NOMO-1 (cell line): ENCODE data around the gene ABCA1.
"Not testable (repeated sequence)": the region's sequence is repeated elsewhere in the genome, so short reads cannot be mapped to it uniquely, and the experiment has no call there.

Source experiments
- DNase-seq, 2 experiments: peaks; one replicate each; lab custom pipeline; 2025; ENCODE audit not compliant: unreplicated experiment in 2 of 2; lab: John Stamatoyannopoulos, UW

ABCA1 gene, protein sequence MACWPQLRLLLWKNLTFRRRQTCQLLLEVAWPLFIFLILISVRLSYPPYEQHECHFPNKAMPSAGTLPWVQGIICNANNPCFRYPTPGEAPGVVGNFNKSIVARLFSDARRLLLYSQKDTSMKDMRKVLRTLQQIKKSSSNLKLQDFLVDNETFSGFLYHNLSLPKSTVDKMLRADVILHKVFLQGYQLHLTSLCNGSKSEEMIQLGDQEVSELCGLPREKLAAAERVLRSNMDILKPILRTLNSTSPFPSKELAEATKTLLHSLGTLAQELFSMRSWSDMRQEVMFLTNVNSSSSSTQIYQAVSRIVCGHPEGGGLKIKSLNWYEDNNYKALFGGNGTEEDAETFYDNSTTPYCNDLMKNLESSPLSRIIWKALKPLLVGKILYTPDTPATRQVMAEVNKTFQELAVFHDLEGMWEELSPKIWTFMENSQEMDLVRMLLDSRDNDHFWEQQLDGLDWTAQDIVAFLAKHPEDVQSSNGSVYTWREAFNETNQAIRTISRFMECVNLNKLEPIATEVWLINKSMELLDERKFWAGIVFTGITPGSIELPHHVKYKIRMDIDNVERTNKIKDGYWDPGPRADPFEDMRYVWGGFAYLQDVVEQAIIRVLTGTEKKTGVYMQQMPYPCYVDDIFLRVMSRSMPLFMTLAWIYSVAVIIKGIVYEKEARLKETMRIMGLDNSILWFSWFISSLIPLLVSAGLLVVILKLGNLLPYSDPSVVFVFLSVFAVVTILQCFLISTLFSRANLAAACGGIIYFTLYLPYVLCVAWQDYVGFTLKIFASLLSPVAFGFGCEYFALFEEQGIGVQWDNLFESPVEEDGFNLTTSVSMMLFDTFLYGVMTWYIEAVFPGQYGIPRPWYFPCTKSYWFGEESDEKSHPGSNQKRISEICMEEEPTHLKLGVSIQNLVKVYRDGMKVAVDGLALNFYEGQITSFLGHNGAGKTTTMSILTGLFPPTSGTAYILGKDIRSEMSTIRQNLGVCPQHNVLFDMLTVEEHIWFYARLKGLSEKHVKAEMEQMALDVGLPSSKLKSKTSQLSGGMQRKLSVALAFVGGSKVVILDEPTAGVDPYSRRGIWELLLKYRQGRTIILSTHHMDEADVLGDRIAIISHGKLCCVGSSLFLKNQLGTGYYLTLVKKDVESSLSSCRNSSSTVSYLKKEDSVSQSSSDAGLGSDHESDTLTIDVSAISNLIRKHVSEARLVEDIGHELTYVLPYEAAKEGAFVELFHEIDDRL (N-terminal part only)

DNA sequence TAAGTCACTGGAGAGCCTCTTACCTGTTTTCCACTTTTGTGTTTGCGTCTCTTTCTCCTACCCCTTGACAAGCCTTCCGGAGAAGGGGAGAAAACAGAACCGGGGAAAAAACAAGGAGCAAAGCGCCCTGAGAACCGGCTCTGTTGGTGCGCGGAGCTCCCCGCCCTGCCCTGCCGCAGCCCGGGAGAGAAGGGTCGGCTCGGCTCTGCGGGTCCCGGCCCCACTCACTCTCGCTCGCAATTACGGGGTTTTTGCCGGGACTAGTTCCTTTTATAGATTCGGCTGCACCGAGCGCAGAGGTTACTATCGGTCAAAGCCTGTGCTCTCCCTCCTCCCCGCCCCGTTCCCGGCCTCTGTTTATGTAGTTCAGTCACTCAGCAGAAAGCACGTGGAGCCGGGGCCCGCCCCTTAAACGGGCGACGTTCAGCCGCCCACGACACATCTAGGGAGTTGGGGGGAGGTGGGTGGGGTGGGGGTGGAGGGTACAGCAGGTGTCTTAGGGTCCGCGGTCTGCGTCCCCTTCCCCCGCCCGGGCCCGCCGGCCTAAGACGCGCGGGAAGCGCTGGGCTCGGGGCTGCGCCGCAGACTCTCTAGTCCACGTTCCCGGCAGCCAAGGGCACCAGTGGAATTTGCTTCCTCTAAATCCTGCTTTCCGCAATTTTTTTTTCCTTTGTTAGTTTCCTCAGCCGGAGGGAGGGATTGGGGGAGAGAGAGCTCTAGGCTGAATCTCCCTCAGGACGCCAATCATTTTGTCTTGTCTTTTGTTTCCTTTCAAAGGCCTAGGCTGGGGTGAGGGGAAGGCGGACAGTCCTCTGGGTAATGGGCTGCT is at the start of gene ABCA1:
ABCA1 (minus strand) TSS at position 244 of the 829 bp plus-strand sequence. CDS start 24,476 bp downstream, outside the sequence.
- peak; percentile 52 to 65 for DNase-seq

DNA sequence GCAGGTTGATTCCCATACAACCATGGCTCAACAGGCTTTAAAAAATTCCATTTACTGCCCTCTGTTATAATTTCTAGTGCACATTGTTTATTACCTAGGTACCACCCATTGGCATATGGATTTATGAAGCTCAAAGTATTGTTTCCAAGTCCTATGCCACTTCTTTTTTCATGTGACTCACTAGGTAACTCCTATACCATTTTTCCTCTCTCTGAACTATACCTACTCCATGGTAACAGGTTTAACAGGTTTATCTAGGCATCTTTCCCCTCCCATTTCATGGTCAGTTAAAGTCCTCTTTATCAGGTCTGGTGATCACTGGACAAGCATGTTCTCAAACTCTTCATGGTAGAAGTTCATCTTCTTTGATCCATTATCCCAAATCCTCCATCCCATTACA is 49.6 kb upstream of the ABCA1 start:
- no peak for DNase-seq

DNA sequence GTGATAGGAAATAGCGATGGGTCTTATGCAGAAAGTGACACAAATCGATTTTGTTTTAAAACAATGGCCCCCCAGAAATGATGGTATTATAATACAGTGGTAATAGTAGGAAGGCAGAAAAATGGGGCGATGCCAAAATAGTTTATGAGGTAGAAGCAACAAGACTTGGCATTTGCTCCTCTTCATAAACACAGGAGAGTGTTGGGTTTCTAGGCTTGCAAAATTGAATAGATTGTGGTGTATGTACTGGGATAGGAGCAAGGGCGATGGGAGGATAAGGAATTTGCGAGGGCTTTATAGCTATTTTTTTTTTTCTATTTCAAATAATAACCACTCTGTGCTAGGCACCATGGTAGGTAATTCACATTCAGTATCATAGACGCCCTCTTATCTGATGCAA is 49.2 kb upstream of the ABCA1 start:
- no peak for DNase-seq

DNA sequence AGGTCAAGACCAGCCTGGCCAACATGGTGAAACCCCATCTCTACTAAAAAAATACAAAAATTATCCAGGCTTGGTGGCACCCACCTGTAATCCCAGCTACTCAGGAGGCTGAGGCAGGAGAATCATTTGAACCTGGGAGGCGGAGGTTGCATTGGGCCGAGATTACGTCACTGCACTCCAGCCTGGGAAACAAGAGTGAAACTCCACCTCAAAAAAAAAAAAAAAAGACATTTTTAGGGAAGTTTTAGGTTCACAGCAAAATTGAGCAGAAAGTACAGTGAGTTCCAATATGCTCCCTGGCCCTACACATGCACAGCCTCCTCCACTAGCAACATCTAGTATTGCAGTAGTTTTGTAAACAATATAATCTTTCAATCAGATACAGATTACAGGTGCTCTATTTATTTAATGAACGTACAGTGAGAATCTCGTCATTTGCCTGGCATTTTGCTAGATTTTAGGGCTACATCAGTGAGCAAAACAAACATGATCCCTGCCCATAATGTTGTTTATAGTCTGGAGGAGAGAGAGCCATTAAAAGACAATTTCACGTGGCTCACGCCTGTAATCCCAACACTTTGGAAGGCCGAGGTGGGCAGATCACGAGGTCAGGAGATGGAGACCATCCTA is 48.1 kb upstream of the ABCA1 start:
- not testable (repeated sequence) for DNase-seq

DNA sequence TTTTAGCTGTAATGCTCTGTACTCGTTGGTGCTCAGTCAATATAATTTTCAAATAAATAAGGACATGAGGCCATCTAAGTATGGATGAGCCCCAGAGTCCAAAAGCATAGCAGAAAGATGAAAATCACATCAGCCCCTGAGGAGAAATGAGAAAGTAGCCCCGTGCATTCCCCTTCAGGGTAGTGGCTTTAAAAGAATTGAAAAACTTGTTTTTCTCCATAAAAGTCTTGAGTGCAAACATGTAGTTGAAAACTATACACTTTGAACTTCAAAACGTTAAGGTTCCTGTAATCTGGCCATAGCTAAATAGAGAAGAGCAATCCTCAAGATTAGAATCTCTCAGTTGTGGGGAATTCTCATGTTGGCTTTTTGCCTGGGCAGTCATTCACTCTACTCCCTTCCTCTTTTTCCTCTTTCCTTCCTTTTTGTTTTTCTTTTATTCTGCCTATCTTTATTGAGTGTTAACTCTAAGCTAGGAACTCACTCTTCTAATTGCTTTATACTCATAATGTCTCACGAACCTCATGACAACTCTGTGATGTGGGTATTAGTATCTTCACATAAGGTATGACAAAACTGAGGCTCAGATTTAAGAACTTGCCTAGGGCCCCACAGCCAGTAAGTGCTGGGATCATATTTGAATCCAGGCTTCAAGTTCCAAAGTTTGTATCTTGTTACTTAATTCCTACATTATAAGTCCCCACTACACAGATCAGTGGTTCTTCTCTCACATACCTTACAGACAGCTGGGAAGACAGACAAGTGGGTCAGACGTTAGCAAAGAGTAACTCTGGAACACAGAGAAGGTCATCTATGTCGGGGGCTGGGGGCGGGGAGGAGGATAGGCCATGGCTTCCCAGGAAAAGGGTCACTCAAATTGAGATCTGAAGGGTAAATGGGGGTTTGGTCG is 46.4 kb upstream of the ABCA1 start:
- DNase-seq: peak in 1 of 2 experiments; percentile 9

DNA sequence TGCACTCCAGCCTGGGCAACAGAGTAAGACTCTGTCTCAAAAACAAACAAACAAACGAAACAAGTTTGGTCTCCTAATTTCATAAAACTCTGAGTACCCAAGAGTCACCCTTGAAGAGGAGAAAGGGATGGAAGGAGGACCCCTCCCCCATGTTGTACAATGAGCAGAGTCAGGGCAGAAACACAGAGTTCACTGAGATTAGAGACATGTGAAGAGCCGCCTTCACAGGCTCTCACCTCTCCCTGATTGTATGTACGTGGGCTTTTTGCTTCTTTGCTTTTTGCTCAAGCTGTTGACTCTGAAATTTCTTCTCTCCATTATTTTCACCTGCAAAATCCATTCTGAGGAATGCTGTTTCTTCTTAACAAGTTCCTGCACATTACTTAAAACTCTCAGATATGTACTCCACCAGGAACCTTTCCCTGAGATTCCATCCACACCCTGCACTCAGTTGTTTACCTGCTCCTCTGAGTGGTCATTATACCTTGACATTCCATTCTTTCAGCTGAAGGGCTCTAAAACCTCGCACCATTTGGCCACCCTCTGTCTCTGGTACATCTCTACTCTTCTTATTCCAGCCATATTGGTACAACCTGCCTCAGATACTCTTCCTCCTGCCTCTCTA is 44.4 kb upstream of the ABCA1 start:
- no peak for DNase-seq

DNA sequence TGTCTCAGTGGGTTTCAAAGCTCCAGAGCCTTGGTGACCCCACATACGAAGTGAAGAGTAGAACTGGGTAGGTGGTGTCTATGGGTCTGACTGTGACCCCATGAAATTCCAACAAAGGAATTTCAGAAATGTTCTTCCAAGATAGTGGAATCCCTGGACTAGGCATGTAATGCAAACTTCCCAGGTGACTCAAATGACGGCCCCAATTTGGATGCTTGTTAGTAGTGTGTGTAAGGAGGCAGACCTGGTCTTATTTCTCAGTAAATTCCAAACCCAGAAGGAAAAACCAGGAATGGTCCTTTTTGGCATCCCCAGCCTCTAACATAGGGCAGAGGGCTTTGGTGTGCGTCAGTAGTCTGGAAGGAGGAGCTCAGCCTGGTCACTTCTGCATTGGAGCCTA is 43.6 kb upstream of the ABCA1 start:
- DNase-seq: no peak

DNA sequence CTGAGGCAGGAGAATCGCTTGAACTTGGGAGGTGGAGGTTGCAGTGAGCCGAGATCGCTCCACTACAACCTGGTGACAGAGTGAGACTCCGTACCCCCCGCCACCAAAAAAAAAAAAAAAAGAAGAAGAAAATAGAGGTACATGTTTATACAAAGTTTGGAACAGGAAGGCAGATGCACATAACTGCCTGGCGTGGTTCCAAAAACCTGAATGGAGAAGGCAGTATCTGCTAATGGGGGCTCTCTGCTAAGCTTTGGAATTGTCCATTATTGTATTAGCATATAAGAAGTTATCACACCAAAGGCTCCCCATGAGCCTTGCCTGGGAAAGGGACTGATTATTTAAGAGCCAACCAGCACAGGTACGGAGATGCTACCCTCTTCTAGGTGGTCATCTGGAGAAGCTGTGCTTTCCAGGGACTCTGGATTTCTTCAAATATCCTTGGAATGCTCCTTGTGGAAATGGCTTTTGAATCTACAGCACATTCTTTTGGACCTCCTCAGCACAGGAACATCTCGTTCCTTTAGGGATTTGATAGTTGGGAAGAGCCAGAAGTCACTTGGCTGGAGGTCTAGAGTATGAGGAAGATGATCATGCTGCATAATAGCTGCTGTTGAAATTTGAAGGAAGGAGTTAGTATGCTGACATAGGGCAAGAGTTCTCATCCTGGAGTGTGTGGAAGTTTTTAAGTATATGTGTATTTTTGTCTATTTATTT is 42.5 kb upstream of the ABCA1 start:
- DNase-seq: no peak

DNA sequence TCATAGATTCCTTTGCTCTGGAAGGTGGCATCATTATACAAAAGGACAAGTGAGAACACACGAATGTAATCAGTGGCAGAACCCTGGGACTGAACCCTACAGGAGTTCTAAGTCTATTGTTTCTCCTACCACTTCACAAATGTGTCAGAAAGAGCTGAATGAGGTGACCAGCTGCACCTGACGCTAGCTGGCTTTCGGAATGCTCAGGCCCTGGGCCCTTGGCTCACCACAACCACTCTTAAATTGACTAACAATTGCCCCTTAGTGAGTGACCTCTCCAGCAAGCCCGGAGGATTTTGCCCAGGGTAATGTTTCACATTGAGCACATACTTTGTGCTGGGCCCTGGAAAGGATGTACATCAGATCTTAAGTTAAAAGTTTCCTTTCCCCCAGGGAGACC is 41.2 kb upstream of the ABCA1 start:
- no peak for DNase-seq

DNA sequence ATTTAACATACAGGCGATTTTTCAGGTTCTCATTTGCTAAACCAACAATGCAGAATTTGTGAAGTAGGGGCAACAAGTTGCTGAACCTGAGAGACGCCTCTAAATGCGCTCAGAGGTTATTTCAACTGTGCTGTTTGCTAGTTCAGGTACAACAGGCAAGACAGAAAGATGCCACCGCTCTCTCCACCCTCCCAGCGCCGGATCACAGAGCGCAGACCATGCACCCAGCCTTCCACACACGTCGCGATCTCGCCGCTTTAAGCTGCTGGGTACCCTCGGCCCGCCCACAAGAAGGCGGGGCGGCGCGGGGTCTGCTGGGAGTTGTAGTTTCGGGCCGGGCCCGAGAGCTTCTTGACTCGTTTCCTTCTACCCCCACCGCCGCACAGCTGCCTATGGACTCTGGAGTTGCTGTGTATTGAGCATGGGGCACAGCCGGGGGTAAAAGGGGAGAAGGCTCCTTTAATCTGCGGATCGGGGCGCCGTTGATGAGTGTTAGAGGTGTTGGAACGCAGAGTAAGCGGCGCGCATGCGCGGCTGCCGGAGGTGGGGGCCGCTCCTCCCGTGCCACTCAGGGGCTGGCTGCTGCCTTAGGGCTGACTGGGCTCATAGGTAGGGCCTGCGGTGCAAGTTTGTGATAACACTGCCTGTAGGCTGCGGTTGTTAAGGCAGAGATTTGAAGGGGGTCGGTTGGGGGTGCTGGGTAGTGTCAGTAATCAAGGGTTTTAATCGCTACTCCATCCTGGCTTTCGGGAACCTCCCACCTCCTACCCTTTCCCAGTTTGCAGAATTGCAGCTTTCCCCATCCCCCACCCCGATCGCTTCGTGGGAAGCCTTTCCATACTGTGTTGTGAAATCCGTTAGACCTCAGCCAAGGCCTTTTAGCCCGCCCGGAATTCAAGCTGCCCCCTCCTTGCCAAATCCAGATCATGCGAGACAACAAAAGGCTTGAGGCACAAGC is 40.3 kb upstream of the ABCA1 start:
- peak; percentile 74 to 90 for DNase-seq

DNA sequence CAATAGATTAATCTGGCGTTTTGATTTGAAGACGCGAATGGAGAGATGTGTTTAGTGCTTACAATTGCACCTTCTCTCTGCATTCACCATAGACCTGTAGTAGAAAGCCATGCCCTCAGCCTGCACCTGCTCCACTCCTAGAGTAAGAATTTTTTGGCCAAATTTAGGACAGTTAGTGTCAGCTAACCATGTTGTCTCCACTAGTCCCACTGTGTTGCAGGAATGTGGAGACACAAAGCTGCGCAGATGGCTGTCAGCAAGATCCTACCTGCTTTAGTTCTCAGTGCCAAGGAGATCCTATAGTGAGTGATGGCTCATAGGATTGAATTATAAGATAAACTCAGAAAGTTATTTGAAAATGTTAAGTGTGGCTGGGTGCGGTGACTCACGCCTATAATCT is 35.1 kb upstream of the ABCA1 start:
- DNase-seq: no peak

DNA sequence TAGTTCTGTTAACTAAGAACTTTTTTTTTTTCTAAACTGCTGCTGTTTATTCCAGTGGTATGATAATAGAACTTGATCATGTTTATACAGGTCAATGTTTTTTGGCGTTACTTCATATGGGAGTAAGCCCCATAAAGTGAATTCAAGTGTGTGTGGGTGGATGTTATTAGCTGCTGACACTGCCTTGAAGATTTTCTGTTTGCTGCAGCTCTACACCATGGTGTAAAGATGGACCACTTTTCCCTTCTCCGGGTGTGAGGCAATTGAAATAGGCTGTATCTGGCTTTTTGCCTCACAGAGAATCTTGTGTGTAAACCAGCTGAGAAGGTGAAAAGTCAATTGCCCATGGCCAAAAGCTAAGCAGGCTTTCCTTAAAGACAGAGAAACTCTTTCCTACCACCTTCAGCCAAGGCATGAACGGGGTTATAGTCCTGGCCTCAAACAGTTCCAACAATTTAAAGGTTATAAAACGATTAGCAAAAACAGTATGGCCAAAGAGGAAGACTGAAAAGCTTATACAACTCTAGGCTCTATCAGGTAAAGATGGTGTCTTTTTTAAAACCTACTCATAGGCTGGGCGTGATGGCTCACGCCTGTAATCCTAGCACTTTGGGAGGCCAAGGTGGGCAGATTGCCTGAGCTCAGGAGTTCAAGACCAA is 33.9 kb upstream of the ABCA1 start:
- no peak for DNase-seq

DNA sequence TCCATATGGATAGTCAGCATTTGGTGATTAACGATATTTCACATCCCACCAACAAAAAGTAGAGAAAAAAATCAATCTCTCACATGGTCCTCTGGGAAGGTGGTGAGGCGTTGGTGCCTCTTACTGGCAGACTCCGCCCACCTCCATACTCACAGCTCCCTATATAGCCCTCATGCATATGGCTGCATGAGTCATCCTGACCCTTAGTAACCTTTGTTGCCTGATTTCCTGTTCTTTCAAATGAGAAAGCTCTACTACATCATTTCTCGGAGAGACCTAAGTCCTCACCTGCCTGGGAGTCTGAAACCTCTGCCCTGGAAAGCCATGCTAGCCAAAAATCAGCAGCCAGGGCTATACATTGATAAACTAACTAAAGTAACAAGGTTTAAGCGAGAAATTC is 33.3 kb upstream of the ABCA1 start:
- DNase-seq: peak; percentile 73 to 91

DNA sequence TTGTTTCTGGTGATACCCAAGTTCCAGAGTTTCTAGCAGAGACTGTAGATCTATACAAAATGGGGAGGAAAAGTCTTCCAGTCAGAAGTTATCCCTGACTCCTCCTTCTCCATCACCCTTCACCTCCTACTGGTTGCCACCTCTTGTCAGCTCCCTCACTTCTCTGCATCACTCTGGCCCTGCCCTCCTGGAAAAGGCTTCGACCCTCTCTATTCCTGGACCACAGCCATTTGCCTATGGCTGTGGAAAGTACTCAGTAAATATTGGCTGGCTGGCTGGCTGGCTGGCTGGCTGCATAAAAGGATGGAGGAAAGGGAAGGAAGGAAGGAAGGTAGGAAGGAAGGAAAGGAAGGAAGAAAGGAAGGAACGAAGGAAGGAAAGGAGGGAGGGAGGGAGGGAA is 32.7 kb upstream of the ABCA1 start:
- DNase-seq: no peak

DNA sequence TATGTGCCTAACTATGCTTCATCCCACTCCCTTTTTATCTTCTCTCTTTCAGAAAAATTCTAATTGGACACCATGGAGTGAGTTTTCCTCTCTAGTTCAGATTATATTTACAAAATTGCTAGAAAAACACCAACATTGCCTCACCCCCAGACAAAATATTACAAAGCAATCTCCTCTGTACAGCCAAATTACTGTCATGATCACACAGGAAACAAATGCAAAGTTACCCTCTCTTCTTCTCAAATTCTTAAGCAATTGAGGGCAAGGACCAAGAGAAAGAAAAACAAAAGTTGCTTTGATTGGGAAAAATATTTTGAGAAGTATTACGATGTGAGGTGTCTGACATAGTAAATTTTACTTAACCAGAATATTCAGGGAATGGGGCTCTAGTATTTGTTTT is 30.8 kb upstream of the ABCA1 start:
- no peak for DNase-seq

DNA sequence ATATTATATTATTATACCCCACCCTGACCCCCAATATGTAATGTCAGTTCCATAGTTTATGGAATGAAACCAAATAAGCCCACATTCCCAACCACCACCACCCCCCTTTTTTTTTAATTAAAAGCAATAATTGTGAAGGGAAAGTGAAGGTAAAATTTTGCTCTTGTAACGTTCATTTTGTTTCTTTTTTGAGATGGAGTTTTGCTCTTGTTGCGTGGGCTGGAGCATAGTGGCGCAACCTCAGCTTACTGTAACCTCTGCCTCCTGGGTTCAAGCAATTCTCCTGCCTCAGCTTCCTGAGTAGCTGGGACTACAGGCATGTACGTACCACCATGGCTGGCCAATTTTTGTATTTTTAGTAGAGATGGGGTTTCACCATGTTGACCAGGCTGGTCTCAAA is 30.1 kb upstream of the ABCA1 start:
- DNase-seq: not testable (repeated sequence)
